ENCODE data around the gene ARIH2. TPM values are rescaled to one million over a fixed set of nuclear protein-coding genes. Genes with fewer than 3 reads are reported as not detected.
"Not testable (repeated sequence)": the region's sequence is repeated elsewhere in the genome, so short reads cannot be mapped to it uniquely, and the experiment has no call there.

The ARIH2 gene
- 41.0 TPM for total RNA-seq

DNA sequence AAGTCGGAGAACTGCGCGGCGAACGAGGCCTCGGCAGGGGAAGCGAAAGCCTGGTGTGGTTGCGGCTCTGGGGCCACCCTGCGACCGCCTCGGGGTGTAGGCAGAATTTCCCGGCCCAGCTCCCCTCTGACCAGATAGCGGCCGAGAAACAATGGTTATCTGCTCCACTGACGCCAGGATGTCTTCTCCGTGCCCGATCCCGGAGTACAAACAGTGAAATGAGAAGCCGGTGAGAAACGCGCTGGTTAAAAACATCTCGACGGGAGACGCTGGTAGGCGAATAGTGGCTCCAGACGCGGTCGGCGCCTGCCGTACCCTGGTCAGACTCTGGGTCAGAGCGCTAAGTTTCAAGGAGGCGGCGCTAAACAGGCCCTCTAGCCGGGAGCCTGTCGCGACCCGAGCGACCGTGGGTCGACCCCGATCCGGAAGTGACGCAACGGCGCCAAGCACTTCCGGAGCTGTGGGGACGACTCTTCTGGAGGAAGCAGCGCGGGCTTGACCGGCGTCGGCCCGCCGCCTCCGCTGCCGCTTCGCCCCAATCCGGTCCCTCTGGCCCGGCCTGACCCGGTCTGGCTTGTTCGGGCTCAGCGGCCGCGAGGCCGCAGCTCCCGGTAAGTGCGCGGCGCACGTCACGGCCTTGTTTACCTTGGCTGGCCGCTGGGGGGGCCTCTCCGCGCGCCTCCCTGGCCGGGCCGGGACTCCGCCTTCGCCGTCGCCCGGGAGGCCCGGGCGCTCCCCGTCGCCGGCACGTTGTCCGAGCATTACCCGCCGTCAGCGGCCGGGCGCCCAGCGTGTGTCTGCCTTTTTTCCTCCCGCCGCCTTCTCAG lies at the start of gene ARIH2:
ARIH2 (plus strand) TSS at position 455 of the 827 bp plus-strand sequence. CDS start 8,717 bp downstream, outside the sequence.
- DNase-seq (ENCODE audit: low spot score) (peak; percentile 96), ATAC-seq (peak; percentile 93)

DNA sequence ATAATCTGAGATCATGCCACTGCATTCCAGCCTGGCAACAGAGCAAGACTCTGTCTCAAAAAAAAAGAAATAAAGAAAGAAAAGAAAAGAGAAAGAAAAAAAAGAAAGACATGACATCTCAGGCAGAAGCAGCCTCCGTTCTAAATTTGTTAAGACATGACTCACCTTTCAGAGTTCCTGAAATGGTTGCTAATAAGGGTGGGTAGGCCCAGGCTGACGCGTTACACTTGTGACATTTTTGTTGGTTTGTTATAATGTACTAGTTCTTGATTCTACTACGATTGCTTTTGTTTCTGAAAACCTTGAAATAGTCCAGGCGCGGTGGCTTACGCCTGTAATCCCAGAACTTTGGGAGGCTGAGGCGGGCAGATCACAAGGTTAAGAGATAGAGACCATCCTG lies 41.0 kb upstream of the ARIH2 start:
- no peak for DNase-seq (ENCODE audit: low spot score)
- no peak for ATAC-seq

DNA sequence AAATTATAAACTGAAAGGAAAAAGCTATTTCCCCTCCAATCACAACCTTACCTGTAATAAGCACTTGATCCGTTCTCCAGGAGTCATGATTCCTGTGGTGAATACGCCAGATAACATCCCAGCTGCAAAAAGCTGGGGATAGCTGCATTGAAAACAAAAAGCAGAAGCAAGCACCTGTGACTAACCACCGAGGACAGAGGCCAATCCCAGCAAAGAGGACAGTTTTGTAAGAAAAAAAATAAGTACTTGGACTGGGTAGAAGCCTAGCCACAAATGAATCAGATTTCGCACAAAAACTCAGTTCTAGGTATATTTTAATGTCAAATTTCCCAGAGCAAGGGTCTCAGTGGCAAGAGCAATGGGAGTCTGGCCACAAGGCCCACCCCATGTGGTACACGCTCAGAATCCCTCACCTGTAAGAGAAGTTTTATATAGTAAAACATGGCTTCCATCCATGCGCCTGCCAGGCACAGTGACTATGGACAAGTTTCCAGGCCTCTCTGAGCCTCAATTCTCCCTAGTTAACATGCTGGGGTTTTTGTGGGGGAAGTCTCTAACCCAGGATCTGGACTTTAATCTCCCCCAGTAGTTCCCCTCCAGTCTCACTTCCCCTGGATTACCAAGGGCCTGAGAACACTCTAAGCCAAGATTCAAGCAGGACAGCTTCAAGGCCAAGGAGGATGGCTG lies 39.2 kb upstream of the ARIH2 start:
- no peak for ATAC-seq
- no peak for DNase-seq (ENCODE audit: low spot score)

DNA sequence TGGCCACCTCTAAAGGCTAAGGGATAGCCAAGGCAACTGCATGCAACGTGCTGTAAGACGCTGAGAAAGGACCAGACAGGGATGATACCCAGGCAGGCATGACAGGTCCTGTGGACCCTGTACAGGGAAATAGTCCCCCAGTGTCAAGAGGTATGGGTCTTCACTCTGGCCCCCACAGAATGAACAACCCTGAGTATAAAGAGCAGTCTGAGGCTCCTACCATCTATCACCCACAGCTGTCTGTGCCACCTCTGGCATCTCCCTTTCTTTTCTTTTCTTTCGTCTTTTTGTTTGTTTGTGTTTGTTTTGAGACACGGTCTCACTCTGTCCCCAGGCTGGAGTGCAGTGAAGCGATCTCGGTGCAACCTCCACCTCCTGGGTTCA lies 38.7 kb upstream of the ARIH2 start:
- DNase-seq (ENCODE audit: low spot score), result no peak
- no peak for ATAC-seq

DNA sequence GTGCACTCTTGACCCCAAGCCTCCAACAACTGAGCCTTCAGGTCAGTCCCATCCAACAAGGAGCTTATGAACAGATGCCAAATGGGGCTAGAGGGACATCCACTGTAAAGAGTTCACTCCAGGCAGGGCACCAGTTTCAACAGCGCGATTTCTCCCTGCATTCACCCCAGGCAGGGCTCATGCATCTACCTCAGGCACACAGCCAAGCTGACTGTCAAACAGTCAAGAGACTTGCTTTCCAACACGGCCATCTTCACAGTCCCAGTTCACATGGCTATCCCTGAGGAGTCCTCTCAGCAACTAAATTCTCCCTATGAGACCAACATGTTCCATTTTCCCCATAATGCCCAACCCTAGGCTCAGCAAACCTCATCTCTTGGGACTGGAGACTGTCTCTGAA lies 37.6 kb upstream of the ARIH2 start:
- DNase-seq (ENCODE audit: low spot score) (peak; percentile 56), ATAC-seq (peak; percentile 76)

DNA sequence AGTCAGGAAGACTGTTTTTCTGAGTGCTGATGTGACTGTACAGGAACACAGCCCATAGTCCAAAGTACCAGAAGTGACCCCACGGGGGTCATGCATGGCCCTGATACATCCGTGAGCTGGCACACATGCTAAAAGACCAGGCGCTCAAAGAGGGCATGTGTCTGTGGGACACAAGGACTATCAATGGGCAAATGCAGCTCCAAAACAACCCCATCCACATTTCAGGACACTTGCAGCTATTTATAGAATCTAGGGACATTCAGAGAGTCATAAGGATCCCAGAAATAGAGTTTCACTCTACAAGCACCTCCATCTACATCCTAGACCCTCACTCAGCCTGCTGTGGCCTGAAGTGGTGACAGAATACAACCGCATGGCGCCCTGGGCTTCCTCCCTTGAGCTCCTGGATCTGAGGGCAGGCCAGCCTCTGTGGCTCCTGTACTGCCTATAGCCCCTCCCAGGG lies 37.0 kb upstream of the ARIH2 start:
- ATAC-seq (peak; percentile 78), DNase-seq (ENCODE audit: low spot score) (peak; percentile 54)

DNA sequence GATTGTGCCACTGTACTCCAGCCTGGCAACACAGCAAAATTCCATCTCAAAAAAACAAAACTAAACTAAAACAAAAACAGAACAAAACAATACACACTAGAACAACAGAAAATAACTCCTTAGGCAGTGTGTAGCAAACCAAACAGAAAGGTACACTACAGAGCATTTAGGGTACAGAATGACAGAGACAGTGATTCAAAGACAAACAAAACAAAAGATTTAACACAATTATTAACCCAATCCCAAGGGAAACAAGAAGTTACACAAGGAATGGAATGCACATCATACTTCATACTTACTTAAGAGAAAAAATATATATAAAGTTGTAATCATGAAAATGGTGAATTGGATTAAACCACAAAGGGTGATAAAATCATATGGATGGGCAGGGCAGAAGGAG lies 32.9 kb upstream of the ARIH2 start:
- DNase-seq (ENCODE audit: low spot score) (no peak), ATAC-seq (no peak)

DNA sequence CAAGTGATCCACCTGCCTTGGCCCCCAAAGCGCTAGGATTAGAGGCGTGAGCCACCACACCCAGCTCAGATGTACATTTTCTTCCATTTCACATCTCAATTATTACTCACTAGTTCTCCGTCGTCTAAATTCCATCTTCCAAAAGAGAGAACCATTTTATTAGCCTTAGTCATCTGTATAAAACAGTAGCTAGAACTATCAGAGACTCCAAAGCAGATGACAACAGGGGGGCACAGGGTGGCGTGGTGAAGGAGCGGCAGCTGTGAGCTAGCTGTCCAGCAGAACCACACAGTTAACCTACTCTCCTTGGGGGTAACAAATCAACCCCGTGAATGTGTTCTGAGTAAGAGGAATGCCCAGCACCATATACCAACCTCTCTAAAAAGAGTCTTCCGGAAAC lies 27.0 kb upstream of the ARIH2 start:
- DNase-seq (ENCODE audit: low spot score) (no peak), ATAC-seq (no peak)

DNA sequence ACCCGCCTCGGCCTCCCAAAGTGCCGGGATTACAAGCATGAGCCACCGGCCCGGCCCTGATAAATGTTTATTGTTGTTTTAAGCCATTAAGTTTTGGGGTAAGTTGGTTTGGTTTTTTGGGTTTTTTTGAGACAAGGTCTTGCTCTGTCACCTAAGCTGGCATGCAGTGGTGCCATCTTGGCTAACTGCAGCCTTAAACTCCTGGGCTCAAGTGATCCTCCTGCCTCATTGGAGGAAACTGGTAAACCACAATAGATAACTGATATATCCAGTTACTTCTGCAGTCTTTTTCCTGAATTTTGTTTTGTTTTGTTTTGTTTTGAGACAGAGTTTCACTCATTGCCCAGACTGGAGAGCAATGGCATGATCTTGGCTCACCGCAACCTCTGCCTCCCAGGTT lies 24.1 kb upstream of the ARIH2 start:
- no peak for ATAC-seq
- DNase-seq (ENCODE audit: low spot score), result no peak

DNA sequence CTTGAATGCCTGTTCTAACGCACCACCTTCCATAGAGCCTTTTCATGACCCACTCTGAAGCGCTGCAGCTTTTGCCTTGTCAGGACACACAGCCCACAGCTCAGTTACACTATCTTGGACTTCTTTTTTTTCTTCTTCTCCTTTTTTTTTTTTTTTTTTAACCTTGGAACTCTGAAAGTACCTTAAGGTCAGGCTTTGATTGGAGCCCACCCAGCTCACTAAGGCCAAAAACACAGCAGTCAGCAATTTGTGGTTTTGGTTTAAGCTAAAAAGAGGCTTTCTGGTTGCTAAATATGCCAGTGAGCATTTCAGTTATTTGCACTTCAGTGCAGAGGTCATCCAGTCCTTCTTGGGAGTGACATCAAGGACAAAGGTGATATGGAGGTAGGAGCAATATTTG lies 21.7 kb upstream of the ARIH2 start:
- ATAC-seq, result peak; percentile 49
- DNase-seq (ENCODE audit: low spot score), result peak; percentile 62

DNA sequence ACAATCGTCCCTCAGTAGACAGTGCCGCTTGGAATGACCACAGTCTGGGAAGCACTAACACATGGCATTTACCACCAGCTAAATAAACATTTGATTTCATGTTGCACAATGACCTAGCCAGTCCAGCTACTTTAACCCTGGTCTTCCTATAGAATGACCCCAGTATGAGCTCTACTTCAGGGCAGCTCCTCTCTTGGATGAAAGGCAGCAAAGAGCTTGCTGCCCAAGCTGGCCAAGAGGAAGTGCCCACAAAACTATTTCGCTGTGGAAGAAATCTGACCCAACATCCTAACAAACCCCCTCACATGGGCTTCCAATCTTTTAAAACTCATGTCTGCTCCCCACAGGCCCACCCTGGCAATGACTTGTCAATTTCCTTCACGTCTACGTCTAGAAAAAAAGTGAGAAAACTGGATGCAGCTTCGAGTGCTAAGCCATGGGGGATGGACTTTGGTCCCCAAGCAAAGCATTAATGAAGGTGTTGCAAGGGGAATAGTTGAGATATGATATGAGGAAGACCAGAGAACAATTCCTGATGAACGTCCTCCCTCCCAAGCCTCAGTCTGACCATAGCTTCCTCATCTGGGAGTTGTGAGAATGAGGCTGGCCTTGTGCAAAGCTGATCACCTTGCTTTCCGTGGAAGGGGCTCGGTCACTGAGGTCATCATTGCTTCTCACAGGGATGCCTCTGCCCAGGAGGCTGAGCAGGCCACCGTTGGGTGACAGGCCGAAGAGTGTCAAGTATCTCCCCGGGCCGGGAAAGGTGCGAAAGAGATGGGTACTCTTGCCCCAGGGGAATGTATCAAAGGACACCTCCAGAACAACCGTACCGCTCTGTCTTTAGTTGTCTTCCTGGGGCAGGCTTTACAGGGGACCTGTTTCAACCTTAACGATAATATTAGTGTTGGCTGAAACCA lies 20.9 kb upstream of the ARIH2 start:
- DNase-seq (ENCODE audit: low spot score), result no peak
- ATAC-seq, result peak; percentile 14

DNA sequence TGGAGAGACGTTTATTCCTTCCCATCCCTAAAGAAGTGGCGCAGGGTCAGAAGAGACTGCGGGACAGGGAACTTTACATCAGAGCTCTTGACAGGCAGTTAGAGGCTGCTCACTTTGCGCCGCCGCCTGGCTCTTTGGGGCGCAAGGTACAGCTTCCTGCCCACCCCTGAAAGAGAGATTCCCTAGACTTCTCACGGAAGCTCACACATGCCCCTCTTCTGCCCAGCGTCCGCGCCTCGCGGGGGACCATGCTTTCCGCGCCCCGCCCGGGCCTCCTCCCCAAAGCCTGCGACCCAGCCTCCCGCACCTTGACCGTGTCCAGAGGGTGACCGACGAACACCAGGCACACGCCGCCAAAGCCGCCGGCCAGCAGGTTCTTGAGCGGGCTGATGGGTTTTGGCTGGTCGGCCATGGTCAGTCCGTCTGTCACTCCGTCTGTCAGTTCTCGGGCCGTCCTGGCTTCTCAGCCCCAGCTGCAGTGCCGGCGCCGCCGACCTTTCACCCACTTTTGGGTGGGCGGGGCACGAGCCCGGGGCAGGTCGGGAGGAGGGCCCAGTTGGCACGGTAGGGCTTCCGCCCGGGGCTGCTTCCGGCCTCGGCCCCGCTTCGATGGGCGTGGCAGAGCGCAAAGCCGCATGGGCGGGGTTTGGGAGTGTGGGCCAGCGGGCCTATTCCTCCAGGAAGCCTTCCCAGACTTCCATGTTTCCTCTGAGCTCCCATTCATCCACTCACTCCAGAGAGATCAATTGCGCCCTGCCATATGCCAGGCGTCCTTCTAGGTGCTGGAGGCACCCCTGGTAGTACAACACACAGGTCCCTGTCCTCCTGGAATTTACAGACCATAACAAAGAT lies 20.0 kb upstream of the ARIH2 start, which contains the start of gene SLC25A20:
SLC25A20 (minus strand) TSS at position 500 of the 852 bp plus-strand sequence; CDS start at position 412, 88 bp downstream.
- peak; percentile 96 for DNase-seq (ENCODE audit: low spot score)
- peak; percentile 92 for ATAC-seq

DNA sequence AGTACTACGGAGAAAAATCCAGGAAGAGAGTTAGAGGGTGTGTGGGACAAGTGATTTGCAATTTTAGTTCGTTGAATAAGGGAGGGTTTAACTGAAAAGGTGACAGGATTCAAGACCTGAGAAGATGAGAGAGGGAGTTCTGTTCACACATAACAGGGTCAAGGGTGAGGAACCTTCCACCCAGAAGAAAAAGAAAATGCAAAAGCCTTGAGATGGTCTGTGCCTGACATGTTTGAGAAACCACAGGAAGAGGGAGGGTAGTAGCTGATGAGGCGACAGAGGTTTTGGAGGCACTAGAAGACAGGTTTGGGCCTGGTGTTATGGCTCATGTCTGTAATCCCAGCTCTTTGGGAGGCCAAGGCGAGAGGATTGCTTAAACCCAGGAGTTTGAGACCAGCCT lies 19.4 kb upstream of the ARIH2 start:
- ATAC-seq (no peak), DNase-seq (ENCODE audit: low spot score) (no peak)

DNA sequence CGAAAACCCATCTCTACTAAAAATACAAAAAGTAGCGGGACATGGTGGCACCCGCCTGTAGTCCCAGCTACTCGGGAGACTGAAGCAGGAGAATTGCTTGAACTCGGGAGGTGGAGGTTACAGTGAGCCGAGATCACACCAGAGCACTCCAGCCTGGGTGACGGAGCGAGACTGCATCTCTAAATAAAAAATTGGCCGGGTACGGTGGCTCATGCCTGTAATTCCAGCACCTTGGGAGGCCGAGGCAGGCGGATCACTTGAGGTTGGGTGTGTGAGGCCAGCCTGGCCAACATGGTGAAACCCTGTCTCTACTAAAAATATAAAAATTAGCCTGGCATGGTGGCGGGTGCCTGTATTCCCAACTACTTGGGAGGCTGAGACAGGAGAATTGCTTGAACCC lies 11.6 kb upstream of the ARIH2 start:
- not testable (repeated sequence) for ATAC-seq; DNase-seq (ENCODE audit: low spot score)

DNA sequence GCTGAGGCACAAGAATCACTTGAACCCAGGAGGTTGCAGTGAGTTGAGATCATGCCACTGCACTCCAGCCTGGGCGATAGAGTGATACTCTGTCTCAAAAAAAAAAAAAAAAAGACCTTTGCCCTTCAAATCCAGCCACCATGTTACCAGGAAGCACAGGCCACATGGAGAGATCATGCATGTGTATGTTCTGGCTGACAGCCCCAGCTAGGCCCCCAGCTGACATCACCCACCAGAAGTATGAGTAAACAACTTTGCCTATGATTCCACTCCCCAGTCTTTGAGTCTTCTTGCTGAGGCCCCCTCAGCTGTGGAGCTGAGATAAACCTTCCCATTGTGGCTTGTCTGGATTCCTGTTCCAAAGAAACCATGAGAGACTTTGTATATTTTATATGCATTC lies 3.3 kb upstream of the ARIH2 start:
- DNase-seq (ENCODE audit: low spot score), result no peak

DNA sequence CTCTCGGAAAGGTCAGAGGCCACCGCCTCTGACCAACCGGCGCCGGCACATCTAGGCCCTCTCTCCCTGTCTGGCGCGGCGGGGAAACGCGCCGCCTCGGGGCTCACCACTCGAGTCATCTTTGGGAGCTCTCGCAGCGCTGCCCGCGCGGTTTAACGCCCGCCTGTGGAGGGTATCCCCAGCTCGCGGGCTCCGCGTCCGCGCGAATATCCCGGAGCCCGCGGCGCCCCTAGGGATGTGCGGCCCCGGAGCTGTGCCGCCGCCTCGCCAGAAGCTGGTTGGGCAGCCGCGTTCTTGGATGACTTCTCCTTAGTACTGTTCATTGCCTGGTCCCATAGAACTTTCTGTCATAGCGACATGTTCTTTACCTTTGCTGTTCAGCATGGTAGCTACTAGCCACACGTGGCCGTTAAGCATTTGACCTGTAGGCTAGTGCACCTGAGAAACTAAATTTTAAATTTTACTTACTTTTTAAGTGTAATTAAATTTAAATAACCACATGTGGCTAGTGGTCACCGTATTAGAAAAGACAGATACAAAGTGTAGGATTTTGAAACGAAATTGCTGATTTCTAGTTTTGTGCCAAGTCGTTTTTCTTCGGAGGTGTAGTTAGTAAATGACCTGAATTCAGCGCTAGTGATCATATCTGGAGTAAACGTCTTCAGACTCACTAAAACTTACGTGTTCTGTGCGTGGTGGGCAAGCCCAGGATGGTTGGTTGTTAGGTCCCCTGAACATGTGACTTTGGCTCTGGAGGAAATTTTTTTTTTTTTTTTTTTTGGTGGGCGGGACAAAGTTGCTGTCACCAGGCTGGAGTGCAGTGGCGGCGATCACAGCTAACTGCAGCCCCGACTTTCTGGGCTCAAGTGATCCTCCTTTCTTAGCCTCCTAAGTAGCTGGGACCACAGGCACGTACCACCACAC lies 835 bp downstream of the ARIH2 start:
- ATAC-seq (peak; percentile 50), DNase-seq (ENCODE audit: low spot score) (no peak)

More for the DNA sequence above, 3.3 kb upstream of the ARIH2 start:
- ATAC-seq, result no peak

DNA sequence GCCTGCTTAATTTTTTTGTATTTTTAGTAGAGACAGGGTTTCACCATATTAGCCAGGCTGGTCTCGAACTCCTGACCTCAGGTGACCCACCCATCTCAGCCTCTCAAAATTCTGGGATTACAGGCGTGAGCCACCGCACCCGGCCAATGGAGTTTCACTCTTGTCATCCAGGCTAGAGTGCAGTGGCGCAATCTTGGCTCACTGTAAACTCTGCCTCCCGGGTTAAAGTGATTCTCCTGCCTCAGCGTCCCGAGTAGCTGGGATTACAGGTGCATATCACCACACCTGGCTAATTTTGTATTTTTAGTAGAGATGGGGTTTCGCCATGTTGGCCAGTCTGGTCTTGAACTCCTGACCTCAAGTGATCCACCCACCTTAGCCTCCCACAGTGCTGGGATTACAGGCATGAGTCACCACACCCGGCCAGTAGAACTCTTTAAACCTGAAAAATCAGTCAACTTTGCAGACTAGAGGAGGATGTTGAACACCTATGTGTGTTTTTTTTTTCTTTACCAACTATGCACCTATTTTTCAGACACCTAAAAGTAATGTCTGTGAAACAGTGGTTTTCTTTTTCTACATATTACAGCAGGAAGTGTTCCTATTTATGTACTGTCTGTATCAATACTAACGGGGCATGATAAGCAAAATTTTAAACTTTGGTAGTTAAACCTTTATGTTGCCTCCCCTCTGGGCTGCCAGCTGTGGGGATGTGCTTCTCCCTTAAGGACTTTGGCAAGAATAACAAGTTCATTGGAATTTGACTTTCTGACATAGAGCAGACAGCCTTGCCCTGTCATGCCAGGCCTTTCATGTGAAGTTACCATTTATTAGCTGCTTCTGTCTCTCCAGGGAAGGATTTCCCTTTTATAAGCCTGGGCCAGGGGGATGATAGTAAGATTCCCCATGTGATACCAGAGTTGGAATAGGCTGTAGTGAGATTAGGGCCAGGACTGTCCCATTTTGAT lies 8.1 kb downstream of the ARIH2 start:
- DNase-seq (ENCODE audit: low spot score), result no peak
- ATAC-seq, result peak; percentile 92

DNA sequence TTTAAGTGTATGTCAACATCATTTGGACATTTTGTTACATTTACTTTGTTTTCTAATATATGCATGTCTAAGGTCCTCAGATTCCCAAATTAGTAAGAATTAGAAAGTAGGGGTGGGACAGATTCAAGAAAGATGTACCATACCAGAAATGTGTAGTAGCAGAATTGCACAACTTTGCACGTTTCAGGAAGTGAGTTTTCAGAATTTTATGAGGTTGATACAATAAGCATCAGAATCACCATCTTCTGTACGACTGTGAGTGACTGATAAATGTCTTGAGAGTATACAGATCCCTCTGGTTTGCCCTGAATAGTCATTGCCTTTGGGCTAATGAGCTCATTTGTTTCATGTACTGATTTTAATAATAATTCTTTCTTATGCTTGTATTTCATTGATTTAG lies 9.3 kb downstream of the ARIH2 start:
- ATAC-seq (no peak), DNase-seq (ENCODE audit: low spot score) (no peak)

Data from left lobe of liver (tissue), 2 donors.